Mesenchymal stem cell (in vitro differentiated cells and primary cell): ENCODE measurements around the gene SDK2.
"Not testable (repeated sequence)": the region's sequence is repeated elsewhere in the genome, so short reads cannot be mapped to it uniquely, and the experiment has no call there.

Experiments
- DNase-seq: peaks from one replicate; pipeline ENCODE4 v3.0.0-alpha.2; 2013
- H2AFZ ChIP-seq: one replicate; pipeline ENCODE4 v1.6.1; 2013; ENCODE audit warnings: low read depth, mild to moderate bottlenecking, control low read depth, inconsistent platforms, low read length, moderate library complexity
- H2AK5ac ChIP-seq: 2 replicates; pipeline ENCODE4 v1.6.1; 2013; ENCODE audit warnings: low read length, moderate library complexity, mild to moderate bottlenecking, inconsistent platforms; ENCODE audit not compliant: severe bottlenecking
- H2BK120ac ChIP-seq: one replicate; pipeline ENCODE4 v1.6.1; 2013; ENCODE audit warnings: low read depth, mild to moderate bottlenecking, inconsistent platforms, low read length, moderate library complexity
- H2BK12ac ChIP-seq, 2 experiments: one replicate each; pipeline ENCODE4 v1.6.1; 2013; ENCODE audit warnings: inconsistent platforms in 2 of 2, low read length in 2 of 2, mild to moderate bottlenecking in 2 of 2, moderate library complexity in 2 of 2, control low read depth in 1 of 2
- H2BK15ac ChIP-seq: one replicate; pipeline ENCODE4 v1.6.1; 2013; ENCODE audit warnings: mild to moderate bottlenecking, low read depth, inconsistent platforms; ENCODE audit not compliant: poor library complexity, severe bottlenecking
- H2BK5ac ChIP-seq: 2 replicates; pipeline ENCODE4 v1.6.1; 2013; ENCODE audit warnings: low read depth, mild to moderate bottlenecking, low read length, control low read depth, inconsistent platforms; ENCODE audit not compliant: poor library complexity, severe bottlenecking
- H3K14ac ChIP-seq, 2 experiments: one replicate each; pipeline ENCODE4 v1.6.1; 2013; ENCODE audit warnings: inconsistent platforms in 2 of 2, low read length in 2 of 2, control low read depth in 1 of 2, mild to moderate bottlenecking in 1 of 2, moderate library complexity in 1 of 2
- H3K18ac ChIP-seq, 2 experiments: one replicate each; pipeline ENCODE4 v1.6.1; 2013; ENCODE audit warnings: inconsistent platforms in 2 of 2, low read length in 2 of 2, control low read depth in 1 of 2, low read depth in 1 of 2, mild to moderate bottlenecking in 1 of 2
- H3K23ac ChIP-seq, 2 experiments: one replicate each; pipeline ENCODE4 v1.6.1; 2013; ENCODE audit warnings: inconsistent platforms in 2 of 2, low read length in 2 of 2, mild to moderate bottlenecking in 2 of 2, moderate library complexity in 2 of 2, control low read depth in 1 of 2
- H3K27ac ChIP-seq: 2 replicates; pipeline ENCODE4 v1.5.1; 2013; ENCODE audit warnings: mild to moderate bottlenecking, moderate library complexity, low read length, control low read depth, inconsistent platforms; ENCODE audit not compliant: poor library complexity, severe bottlenecking
- H3K27me3 ChIP-seq, 2 experiments: 2 replicates each; pipeline versions ENCODE4 v1.6.1 to v1.7.0; 2013; ENCODE audit warnings: low read length in 2 of 2, mild to moderate bottlenecking in 2 of 2, moderate library complexity in 2 of 2, control low read depth in 1 of 2, inconsistent platforms in 1 of 2; ENCODE audit not compliant: control insufficient read depth in 1 of 2, insufficient read depth in 1 of 2
- H3K36me3 ChIP-seq, 2 experiments: 2 replicates each; pipeline versions ENCODE4 v1.6.1 to v1.7.0; 2013; ENCODE audit warnings: low read length in 2 of 2, control low read depth in 1 of 2, inconsistent platforms in 1 of 2, low read depth in 1 of 2, mild to moderate bottlenecking in 1 of 2; ENCODE audit not compliant: insufficient read depth in 2 of 2, control insufficient read depth in 1 of 2
- H3K4ac ChIP-seq, 2 experiments: one replicate each; pipeline ENCODE4 v1.6.1; 2013; ENCODE audit warnings: inconsistent platforms in 2 of 2, low read length in 2 of 2, mild to moderate bottlenecking in 2 of 2, moderate library complexity in 2 of 2, control low read depth in 1 of 2, low read depth in 1 of 2
- H3K4me1 ChIP-seq: 2 replicates; pipeline ENCODE4 v1.6.1; 2013; ENCODE audit warnings: low read depth, low read length, control low read depth; ENCODE audit not compliant: control insufficient read depth, insufficient read depth
- H3K4me2 ChIP-seq: 2 replicates; pipeline ENCODE4 v1.6.1; 2013; ENCODE audit warnings: low read length, mild to moderate bottlenecking, inconsistent platforms; ENCODE audit not compliant: poor library complexity, severe bottlenecking
- H3K4me3 ChIP-seq, 2 experiments: 2 replicates each; pipeline versions ENCODE4 v1.5.1 to v1.7.0; 2013; ENCODE audit warnings: low read length in 2 of 2, mild to moderate bottlenecking in 2 of 2, control low read depth in 1 of 2, low read depth in 1 of 2; ENCODE audit not compliant: insufficient read depth in 1 of 2
- H3K79me1 ChIP-seq: replicated peaks from 2 replicates; pipeline ENCODE4 v1.6.1; 2013; ENCODE audit warnings: mild to moderate bottlenecking, control low read depth, low read length, inconsistent platforms; ENCODE audit not compliant: poor library complexity, severe bottlenecking
- H3K9ac ChIP-seq: 2 replicates; pipeline ENCODE4 v1.7.0; 2013; ENCODE audit warnings: mild to moderate bottlenecking, low read length, moderate library complexity
- H3K9me3 ChIP-seq: 2 replicates; pipeline ENCODE4 v1.7.0; 2013; ENCODE audit warnings: mild to moderate bottlenecking, low read length; ENCODE audit not compliant: control insufficient read depth
- H4K8ac ChIP-seq: one replicate; pipeline ENCODE4 v1.6.1; 2013; ENCODE audit warnings: inconsistent platforms, mild to moderate bottlenecking, low read length, moderate library complexity
- H4K91ac ChIP-seq: one replicate; pipeline ENCODE4 v1.6.1; 2013; ENCODE audit warnings: mild to moderate bottlenecking, low read length, inconsistent platforms
- WGBS: methylation state at CpG from one replicate; pipeline ENCODE4 v1.1.7; 2013; ENCODE audit warnings: mixed read lengths; 5-methylcytosine and 5-hydroxymethylcytosine counted together

SDK2 gene

GRCh38 chr17:73309727-73310596, 334.3 kb downstream of the SDK2 start:
- peak overlapping the region; percentile 87 for H2AK5ac ChIP-seq
- no peak overlapping the region for H2AFZ ChIP-seq
- peak overlapping the region; percentile 97 for H3K27ac ChIP-seq
- H3K36me3 ChIP-seq: peaks cover 6 to 8% of the 10 kb centered on the region in 2 experiments
- H4K91ac ChIP-seq: peak overlapping the region; percentile 94
- no peaks in the 10 kb centered on the region for H3K79me1 ChIP-seq
- peak overlapping the region; percentile 54 to 84 for H3K23ac ChIP-seq
- peak overlapping the region; percentile 96 for H4K8ac ChIP-seq
- WGBS: 5% methylated on average over 18 of the region's 21 CpGs
- H3K4me1 ChIP-seq: peaks cover 39% of the 10 kb centered on the region
- peak overlapping the region; percentile 96 for H3K4me2 ChIP-seq
- peak overlapping the region; percentile 83 for H2BK120ac ChIP-seq
- peak overlapping the region; percentile 97 to 98 for H3K4ac ChIP-seq
- H3K9ac ChIP-seq: peak overlapping the region; percentile 96
- peak overlapping the region; percentile 100 for H2BK15ac ChIP-seq
- peak overlapping the region; percentile 71 to 95 for H3K4me3 ChIP-seq
- peak overlapping the region; percentile 47 to 95 for H3K14ac ChIP-seq
- H3K18ac ChIP-seq: peak overlapping the region; percentile 98 to 99
- no peaks in the 10 kb centered on the region for H3K27me3 ChIP-seq
- H2BK5ac ChIP-seq: peak overlapping the region; percentile 95
- H2BK12ac ChIP-seq: peak overlapping the region; percentile 79 to 98
- DNase-seq: peak; percentile 44
- H3K9me3 ChIP-seq: no peaks in the 10 kb centered on the region

GRCh38 chr17:73308959-73309358, 335.3 kb downstream of the SDK2 start:
- H4K8ac ChIP-seq, H3K36me3 ChIP-seq, H4K91ac ChIP-seq: not testable (repeated sequence)

GRCh38 chr17:73308017-73308823, 336.0 kb downstream of the SDK2 start:
- Histone ChIP-seq H2BK120ac (peak overlapping the region; percentile 90), H3K4me1 (peaks cover 49% of the 10 kb centered on the region), H3K36me3 (peaks cover 6 to 8% of the 10 kb centered on the region in 2 experiments), H3K27ac (no peak overlapping the region), H2BK15ac (peak overlapping the region; percentile 89), H3K14ac (peak overlapping the region in 1 of 2 experiments; percentile 68), H2BK5ac (no peak overlapping the region), H2BK12ac (peak overlapping the region; percentile 92 to 98), H3K23ac (peak overlapping the region in 1 of 2 experiments; percentile 23), H3K4me2 (no peak overlapping the region), H3K9me3 (no peaks in the 10 kb centered on the region), H3K27me3 (no peaks in the 10 kb centered on the region), H3K4me3 (peak overlapping the region in 1 of 2 experiments; percentile 95), H4K8ac (peak overlapping the region; percentile 99), H3K9ac (peak overlapping the region; percentile 96), H4K91ac (peak overlapping the region; percentile 94), H2AFZ (no peak overlapping the region), H3K18ac (peak overlapping the region; percentile 87 to 99), H3K79me1 (no peaks in the 10 kb centered on the region), H3K4ac (peak overlapping the region; percentile 89 to 92), H2AK5ac (peak overlapping the region; percentile 79)
- 47% methylated on average over 23 of the region's 23 CpGs for WGBS
- peak; percentile 94 for DNase-seq

More at GRCh38 chr17:73308959-73309358, 335.3 kb downstream of the SDK2 start:
- not testable (repeated sequence) for H2BK12ac ChIP-seq, H3K79me1 ChIP-seq, H3K18ac ChIP-seq, H3K9me3 ChIP-seq, H3K27me3 ChIP-seq, H3K27ac ChIP-seq, DNase-seq, H3K14ac ChIP-seq, H2BK120ac ChIP-seq, H3K23ac ChIP-seq, H2BK5ac ChIP-seq, H2AK5ac ChIP-seq, H2AFZ ChIP-seq, H2BK15ac ChIP-seq
- H3K4me2 ChIP-seq: peak overlapping the region; percentile 96
- peaks cover 47% of the 10 kb centered on the region for H3K4me1 ChIP-seq
- 69% methylated on average over 3 of the region's 5 CpGs for WGBS
- H3K4me3 ChIP-seq: peak overlapping the region in 1 of 2 experiments; percentile 95
- peak overlapping the region; percentile 96 for H3K9ac ChIP-seq
- H3K4ac ChIP-seq: peak overlapping the region in 1 of 2 experiments; percentile 17
